GM18520 (cell line): ENCODE data around the gene SPTB.

Experiments used
- ATAC-seq: cut with Tn5 transposase; IDR thresholded peaks from one replicate; pipeline ENCODE4 v1.9.1; 2021; ENCODE audit not compliant: unreplicated experiment

SPTB gene

GRCh38 chr14:64715628-64716412 is 163.9 kb downstream of the SPTB start:
- ATAC-seq = no peak

GRCh38 chr14:64715146-64715627 is 164.5 kb downstream of the SPTB start:
- ATAC-seq = no peak

GRCh38 chr14:64714432-64715025 is 165.2 kb downstream of the SPTB start:
- ATAC-seq = no peak

- ATAC-seq = no peak
Observed at GRCh38 chr14:64713677-64714076, 166.0 kb downstream of the SPTB start.

GRCh38 chr14:64711039-64711438 is 168.7 kb downstream of the SPTB start:
- no peak for ATAC-seq

GRCh38 chr14:64709126-64709525 is 170.6 kb downstream of the SPTB start:
- no peak for ATAC-seq

GRCh38 chr14:64708148-64709004 is 171.3 kb downstream of the SPTB start:
- no peak for ATAC-seq

- no peak for ATAC-seq
Observed at GRCh38 chr14:64707661-64708060, 172.0 kb downstream of the SPTB start.

- ATAC-seq = no peak
Observed at GRCh38 chr14:64706593-64707193, 173.0 kb downstream of the SPTB start.

- no peak for ATAC-seq
Observed at GRCh38 chr14:64706119-64706592, 173.6 kb downstream of the SPTB start.

GRCh38 chr14:64705381-64706118 is 174.2 kb downstream of the SPTB start:
- no peak for ATAC-seq

GRCh38 chr14:64704743-64705380 is 174.8 kb downstream of the SPTB start:
- ATAC-seq = no peak

- no peak for ATAC-seq
Observed at GRCh38 chr14:64704143-64704742, 175.5 kb downstream of the SPTB start, which contains the start of gene PLEKHG3. Gene PLEKHG3 (plus strand): TSS chr14:64704424. CDS start chr14:64727632, 23,208 bp downstream.

GRCh38 chr14:64703395-64704142 is 176.1 kb downstream of the SPTB start:
- no peak for ATAC-seq

GRCh38 chr14:64702493-64703394 is 177.0 kb downstream of the SPTB start:
- ATAC-seq = no peak

GRCh38 chr14:64701660-64702059 is 178.0 kb downstream of the SPTB start:
- ATAC-seq = no peak

GRCh38 chr14:64700894-64701293 is 178.8 kb downstream of the SPTB start:
- no peak for ATAC-seq

GRCh38 chr14:64700290-64700689 is 179.4 kb downstream of the SPTB start:
- ATAC-seq = no peak
